ENCODE measurements around the gene STAG1.

DNA sequence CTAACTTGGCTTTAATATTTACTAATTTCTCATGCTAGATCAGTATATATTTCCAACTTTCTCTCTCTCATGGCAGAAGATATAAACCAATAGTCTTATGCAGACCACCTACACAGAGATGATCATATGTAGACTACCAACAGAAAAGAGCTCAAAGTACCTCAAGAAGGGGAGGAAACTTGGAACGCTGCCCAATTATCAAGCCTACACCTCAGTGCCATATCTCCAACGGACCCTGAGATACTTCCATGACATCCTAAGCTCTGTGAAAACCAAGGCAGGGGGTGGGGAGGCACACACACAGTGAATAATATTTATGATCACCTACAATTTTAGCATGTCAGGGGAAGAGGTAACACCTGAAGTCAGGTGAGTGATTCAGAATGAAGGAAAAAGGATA is 100.6 kb downstream of the STAG1 start:
- TF ChIP-seq, protein P1, sequence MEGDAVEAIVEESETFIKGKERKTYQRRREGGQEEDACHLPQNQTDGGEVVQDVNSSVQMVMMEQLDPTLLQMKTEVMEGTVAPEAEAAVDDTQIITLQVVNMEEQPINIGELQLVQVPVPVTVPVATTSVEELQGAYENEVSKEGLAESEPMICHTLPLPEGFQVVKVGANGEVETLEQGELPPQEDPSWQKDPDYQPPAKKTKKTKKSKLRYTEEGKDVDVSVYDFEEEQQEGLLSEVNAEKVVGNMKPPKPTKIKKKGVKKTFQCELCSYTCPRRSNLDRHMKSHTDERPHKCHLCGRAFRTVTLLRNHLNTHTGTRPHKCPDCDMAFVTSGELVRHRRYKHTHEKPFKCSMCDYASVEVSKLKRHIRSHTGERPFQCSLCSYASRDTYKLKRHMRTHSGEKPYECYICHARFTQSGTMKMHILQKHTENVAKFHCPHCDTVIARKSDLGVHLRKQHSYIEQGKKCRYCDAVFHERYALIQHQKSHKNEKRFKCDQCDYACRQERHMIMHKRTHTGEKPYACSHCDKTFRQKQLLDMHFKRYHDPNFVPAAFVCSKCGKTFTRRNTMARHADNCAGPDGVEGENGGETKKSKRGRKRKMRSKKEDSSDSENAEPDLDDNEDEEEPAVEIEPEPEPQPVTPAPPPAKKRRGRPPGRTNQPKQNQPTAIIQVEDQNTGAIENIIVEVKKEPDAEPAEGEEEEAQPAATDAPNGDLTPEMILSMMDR (IDR thresholded peaks at IDR 0.05): no peak
- no peak for TF ChIP-seq POLR2A (IDR thresholded peaks at IDR 0.05)
